Neutrophil (primary cell): ENCODE measurements around the gene CREB3L2.
"Not testable (repeated sequence)": the region's sequence is repeated elsewhere in the genome, so short reads cannot be mapped to it uniquely, and the experiment has no call there.

Experiments
- H3K27ac ChIP-seq: fragments of 200-600 bp; sonication (generic); 2 replicates; pipeline ENCODE4 v1.5.1; 2016; ENCODE audit warnings: mild to moderate bottlenecking, moderate library complexity
- H3K27me3 ChIP-seq: fragments of 200-600 bp; sonication (generic); 2 replicates; pipeline ENCODE4 v1.6.0; 2016; ENCODE audit warnings: mild to moderate bottlenecking
- H3K36me3 ChIP-seq: fragments of 200-600 bp; sonication (generic); 2 replicates; pipeline ENCODE4 v1.5.1; 2017
- H3K4me1 ChIP-seq, 2 experiments: fragments of 200-600 bp in 1 of 2; sonication (generic) in 1 of 2; 1 replicate in 1 of 2; 2 replicates in 1 of 2; pipeline versions ENCODE4 v1.5.1 to v1.6.1; 2013 to 2016; ENCODE audit warnings: low read depth in 1 of 2, low read length in 1 of 2, mild to moderate bottlenecking in 1 of 2, moderate library complexity in 1 of 2; ENCODE audit not compliant: control insufficient read depth in 1 of 2, insufficient read depth in 1 of 2
- H3K4me3 ChIP-seq, 2 experiments: fragments of 200-600 bp in 1 of 2; sonication (generic) in 1 of 2; 1 replicate in 1 of 2; 2 replicates in 1 of 2; pipeline ENCODE4 v1.5.1; 2013 to 2016; ENCODE audit warnings: low read depth in 1 of 2, low read length in 1 of 2, mild to moderate bottlenecking in 1 of 2, moderate library complexity in 1 of 2
- H3K9me3 ChIP-seq: fragments of 200-600 bp; sonication (generic); 2 replicates; pipeline ENCODE4 v1.5.1; 2016
- TF ChIP-seq, protein P1 (sequence below): fragments of 200-600 bp; sonication (generic); IDR thresholded peaks from 2 replicates; pipeline ENCODE4 v1.5.1; 2016; ENCODE audit warnings: antibody characterized with exemption

Gene CREB3L2

DNA sequence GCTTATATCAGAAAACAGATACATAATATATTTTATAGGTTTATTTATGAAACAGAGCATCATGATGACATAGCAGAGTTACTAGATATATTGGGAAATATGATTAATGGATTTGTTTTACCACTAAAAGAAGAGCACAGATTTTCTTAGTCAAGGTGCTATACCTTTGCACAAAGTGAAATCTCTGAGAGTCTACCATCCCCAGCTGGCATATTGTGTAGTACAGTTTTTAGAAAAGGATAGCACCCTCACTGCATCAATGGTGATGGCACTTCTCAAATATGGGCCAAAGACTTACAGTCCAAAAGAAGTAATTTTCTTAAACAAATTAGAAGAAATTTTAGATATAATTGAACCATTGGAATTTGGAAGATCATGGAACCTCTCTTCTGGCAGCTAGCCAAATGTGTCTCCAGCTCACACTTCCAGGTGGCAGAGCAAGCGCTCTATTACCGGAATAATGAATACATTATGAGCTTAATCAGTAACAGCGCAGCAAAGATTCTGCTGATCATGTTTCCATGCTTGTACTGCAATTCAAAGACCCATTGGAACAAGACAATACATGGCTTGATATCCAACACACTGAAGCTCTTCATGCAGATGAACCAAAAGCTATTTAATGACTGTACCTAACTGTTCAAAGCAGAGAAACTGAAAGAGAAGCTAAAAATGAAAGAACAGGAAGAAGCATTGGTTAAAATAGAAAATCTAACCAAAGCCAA is 21.9 kb upstream of the CREB3L2 start:
- no peak overlapping the region for H3K4me3 ChIP-seq
- no peaks in the 10 kb centered on the region for H3K27me3 ChIP-seq
- H3K4me1 ChIP-seq: no peaks in the 10 kb centered on the region
- no peaks in the 10 kb centered on the region for H3K9me3 ChIP-seq
- no peaks in the 10 kb centered on the region for H3K36me3 ChIP-seq
- TF ChIP-seq, protein P1, sequence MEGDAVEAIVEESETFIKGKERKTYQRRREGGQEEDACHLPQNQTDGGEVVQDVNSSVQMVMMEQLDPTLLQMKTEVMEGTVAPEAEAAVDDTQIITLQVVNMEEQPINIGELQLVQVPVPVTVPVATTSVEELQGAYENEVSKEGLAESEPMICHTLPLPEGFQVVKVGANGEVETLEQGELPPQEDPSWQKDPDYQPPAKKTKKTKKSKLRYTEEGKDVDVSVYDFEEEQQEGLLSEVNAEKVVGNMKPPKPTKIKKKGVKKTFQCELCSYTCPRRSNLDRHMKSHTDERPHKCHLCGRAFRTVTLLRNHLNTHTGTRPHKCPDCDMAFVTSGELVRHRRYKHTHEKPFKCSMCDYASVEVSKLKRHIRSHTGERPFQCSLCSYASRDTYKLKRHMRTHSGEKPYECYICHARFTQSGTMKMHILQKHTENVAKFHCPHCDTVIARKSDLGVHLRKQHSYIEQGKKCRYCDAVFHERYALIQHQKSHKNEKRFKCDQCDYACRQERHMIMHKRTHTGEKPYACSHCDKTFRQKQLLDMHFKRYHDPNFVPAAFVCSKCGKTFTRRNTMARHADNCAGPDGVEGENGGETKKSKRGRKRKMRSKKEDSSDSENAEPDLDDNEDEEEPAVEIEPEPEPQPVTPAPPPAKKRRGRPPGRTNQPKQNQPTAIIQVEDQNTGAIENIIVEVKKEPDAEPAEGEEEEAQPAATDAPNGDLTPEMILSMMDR: no peak
- no peak overlapping the region for H3K27ac ChIP-seq

DNA sequence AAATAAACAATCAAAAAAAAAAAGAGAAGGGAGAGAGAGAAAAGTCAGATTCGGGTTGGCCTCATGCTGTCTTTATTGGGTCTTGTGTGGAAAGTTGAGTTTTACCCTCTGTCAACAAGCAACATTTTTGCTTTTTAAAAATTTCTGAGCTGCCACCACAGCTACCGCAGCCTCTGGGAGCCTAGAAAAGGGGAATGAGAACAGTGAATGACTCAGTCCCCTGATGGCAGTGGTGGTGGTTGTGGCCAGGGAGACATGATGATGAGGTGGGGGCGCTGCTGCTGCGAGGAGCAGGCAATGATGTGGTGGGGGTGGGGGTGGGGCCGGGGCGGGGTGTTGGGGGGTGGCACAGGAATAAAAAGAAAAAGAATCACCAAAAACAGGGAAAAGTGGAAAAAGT is 20.0 kb upstream of the CREB3L2 start:
- H3K27me3 ChIP-seq: no peaks in the 10 kb centered on the region
- no peaks in the 10 kb centered on the region for H3K4me1 ChIP-seq
- H3K9me3 ChIP-seq: no peaks in the 10 kb centered on the region
- no peaks in the 10 kb centered on the region for H3K36me3 ChIP-seq
- no peak overlapping the region for H3K27ac ChIP-seq
- TF ChIP-seq, protein P1: no peak
- no peak overlapping the region for H3K4me3 ChIP-seq

DNA sequence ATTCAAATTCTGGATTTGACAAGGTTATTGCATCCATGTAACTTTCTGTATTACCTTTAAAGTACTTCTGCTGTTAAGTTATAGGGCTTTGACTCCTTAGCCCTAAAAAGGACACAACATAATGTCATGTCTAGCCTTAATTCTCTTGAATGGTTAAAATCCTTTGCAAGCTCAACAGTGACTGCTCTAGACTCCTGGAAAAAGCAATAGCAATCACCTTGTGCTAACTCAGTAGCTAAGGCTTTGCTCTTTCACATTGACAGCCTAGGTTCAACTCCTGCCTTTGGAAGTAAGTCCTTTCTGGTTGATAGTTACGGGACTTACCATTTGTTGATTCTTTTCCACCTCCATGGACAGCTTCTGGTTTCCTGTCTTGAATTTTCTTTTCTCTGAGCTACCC is 16.1 kb upstream of the CREB3L2 start:
- H3K36me3 ChIP-seq: no peaks in the 10 kb centered on the region
- H3K27me3 ChIP-seq: no peaks in the 10 kb centered on the region
- TF ChIP-seq, protein P1: no peak
- no peaks in the 10 kb centered on the region for H3K9me3 ChIP-seq
- no peak overlapping the region for H3K27ac ChIP-seq
- no peak overlapping the region for H3K4me3 ChIP-seq
- no peaks in the 10 kb centered on the region for H3K4me1 ChIP-seq

DNA sequence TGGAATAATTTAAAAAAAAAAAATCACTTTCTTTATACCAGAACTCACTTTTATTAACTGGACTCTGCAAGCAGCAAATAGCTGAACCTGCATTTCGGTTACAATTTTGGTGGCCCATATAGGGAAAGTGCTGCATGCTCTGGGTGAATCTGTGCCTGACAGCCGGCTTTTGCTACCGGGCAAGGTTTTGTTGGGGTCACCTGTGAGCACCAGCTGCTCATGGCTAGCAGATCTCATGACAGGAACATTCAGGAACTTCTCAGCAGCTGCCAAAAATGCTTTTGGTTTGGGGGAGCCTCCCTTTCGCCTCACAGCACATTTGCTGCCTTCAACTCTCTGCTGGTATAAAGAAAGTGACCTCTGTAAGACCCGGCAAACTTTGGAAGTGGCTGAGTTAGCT is 13.2 kb upstream of the CREB3L2 start:
- H3K27me3 ChIP-seq: no peaks in the 10 kb centered on the region
- no peak overlapping the region for H3K4me3 ChIP-seq
- no peaks in the 10 kb centered on the region for H3K4me1 ChIP-seq
- TF ChIP-seq, protein P1: no peak
- no peaks in the 10 kb centered on the region for H3K36me3 ChIP-seq
- H3K9me3 ChIP-seq: no peaks in the 10 kb centered on the region
- no peak overlapping the region for H3K27ac ChIP-seq

DNA sequence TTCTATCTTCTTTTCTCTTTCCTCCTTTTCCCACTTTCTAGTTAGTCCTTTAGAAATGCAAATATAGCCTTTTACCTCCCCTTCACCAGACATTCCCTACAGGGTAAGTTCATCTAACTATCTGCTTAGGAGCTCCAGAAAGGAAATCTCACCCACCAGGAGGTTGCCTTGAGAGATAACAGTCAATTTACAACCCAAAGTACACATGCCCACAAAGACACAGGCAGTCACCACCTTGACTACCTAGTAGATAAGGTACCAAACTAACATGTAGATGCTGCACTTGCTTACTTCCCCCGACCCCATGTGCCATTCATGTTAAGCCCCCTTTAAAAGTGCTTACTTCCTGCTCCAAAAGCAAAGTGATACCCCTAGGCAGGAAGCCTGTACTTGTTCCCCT is 12.8 kb upstream of the CREB3L2 start:
- no peak overlapping the region for H3K27ac ChIP-seq
- H3K4me3 ChIP-seq: no peak overlapping the region
- TF ChIP-seq, protein P1: no peak
- H3K36me3 ChIP-seq: no peaks in the 10 kb centered on the region
- no peaks in the 10 kb centered on the region for H3K27me3 ChIP-seq
- H3K4me1 ChIP-seq: no peaks in the 10 kb centered on the region
- no peaks in the 10 kb centered on the region for H3K9me3 ChIP-seq

DNA sequence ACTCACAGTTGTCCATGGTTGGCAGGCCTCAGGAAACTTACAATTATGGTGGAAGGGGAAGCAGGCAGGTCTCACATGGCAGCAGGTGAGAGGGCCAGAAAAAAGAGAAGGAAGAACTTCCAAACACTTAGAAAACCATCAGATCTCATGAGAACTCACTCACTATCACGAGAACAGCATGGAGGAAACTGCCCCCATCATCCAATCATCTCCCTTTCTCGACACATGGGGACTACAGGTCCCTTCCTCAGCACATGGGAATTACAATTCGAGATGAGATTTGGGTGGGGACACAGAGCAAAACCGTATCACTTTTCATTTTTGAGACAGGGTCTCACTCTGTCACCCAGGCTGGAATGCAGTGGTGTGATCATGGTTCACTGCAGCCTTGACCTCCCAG is 12.3 kb upstream of the CREB3L2 start:
- H3K27ac ChIP-seq, H3K4me1 ChIP-seq, H3K9me3 ChIP-seq, H3K4me3 ChIP-seq, H3K27me3 ChIP-seq, H3K36me3 ChIP-seq: not testable (repeated sequence)
